GM23248 (cell line): ENCODE data around the gene SYNDIG1. TPM values are rescaled to one million over a fixed set of nuclear protein-coding genes. Genes with fewer than 3 reads are reported as not detected.

Experiments used
- DNase-seq: peaks from one replicate; pipeline ENCODE4 v3.0.0-alpha.2; 2015
- H2AFZ ChIP-seq: fragments of 200-600 bp; sonication (generic); 2 replicates; pipeline ENCODE4 v1.6.1; 2016; ENCODE audit warnings: antibody characterized with exemption
- H3F3A ChIP-seq: fragments of 200-600 bp; sonication (generic); 2 replicates; pipeline ENCODE4 v1.6.1; 2016; ENCODE audit warnings: mild to moderate bottlenecking, antibody characterized with exemption, mixed run types; ENCODE audit not compliant: insufficient read depth
- H3K27ac ChIP-seq: fragments of 200-600 bp; sonication (generic); 2 replicates; pipeline ENCODE4 v1.5.1; 2016; ENCODE audit warnings: mild to moderate bottlenecking
- H3K27me3 ChIP-seq: fragments of 200-600 bp; sonication (generic); replicated peaks from 2 replicates; pipeline ENCODE4 v1.6.1; 2016; ENCODE audit warnings: mild to moderate bottlenecking; ENCODE audit not compliant: insufficient read depth
- H3K36me3 ChIP-seq: fragments of 200-600 bp; sonication (generic); 2 replicates; pipeline ENCODE4 v1.6.1; 2016; ENCODE audit warnings: low read depth, mild to moderate bottlenecking
- H3K4me1 ChIP-seq: fragments of 200-600 bp; sonication (generic); 2 replicates; pipeline ENCODE4 v1.6.1; 2016; ENCODE audit warnings: mild to moderate bottlenecking; ENCODE audit not compliant: insufficient read depth
- H3K4me2 ChIP-seq: fragments of 200-600 bp; sonication (generic); one replicate; pipeline ENCODE4 v1.6.1; 2016; ENCODE audit warnings: mild to moderate bottlenecking; ENCODE audit not compliant: unreplicated experiment
- H3K4me3 ChIP-seq: fragments of 200-600 bp; sonication (generic); 2 replicates; pipeline ENCODE4 v1.5.1; 2016; ENCODE audit warnings: mild to moderate bottlenecking
- H3K79me2 ChIP-seq: fragments of 200-600 bp; sonication (generic); 2 replicates; pipeline ENCODE4 v1.6.1; 2016; ENCODE audit warnings: mild to moderate bottlenecking; ENCODE audit not compliant: insufficient read depth
- H3K9ac ChIP-seq: fragments of 200-600 bp; sonication (generic); 2 replicates; pipeline ENCODE4 v1.6.1; 2016; ENCODE audit warnings: mild to moderate bottlenecking
- H3K9me2 ChIP-seq: fragments of 200-600 bp; sonication (generic); 2 replicates; pipeline ENCODE4 v1.6.1; 2016; ENCODE audit warnings: mixed run types, mild to moderate bottlenecking, moderate library complexity; ENCODE audit not compliant: insufficient read depth
- H3K9me3 ChIP-seq: fragments of 200-600 bp; sonication (generic); one replicate; pipeline ENCODE4 v1.6.1; 2017; ENCODE audit warnings: low read depth
- H4K20me1 ChIP-seq: fragments of 200-600 bp; sonication (generic); 2 replicates; pipeline ENCODE4 v1.6.0; 2016; ENCODE audit not compliant: insufficient read depth
- EZH2 ChIP-seq: fragments of 200-600 bp; sonication (generic); IDR thresholded peaks from 2 replicates; pipeline ENCODE4 v1.6.1; 2018; ENCODE audit warnings: antibody characterized with exemption, mild to moderate bottlenecking; ENCODE audit not compliant: insufficient read depth, poor library complexity, severe bottlenecking
- EZH2phosphoT487 ChIP-seq: fragments of 200-600 bp; sonication (generic); IDR thresholded peaks from 2 replicates; pipeline ENCODE4 v1.6.1; 2018; ENCODE audit warnings: antibody characterized with exemption, moderate library complexity, mild to moderate bottlenecking, low read depth; ENCODE audit not compliant: insufficient read depth
- WGBS, 2 experiments: methylation state at CpG; one replicate each; pipeline ENCODE4 v1.1.6; 2015 to 2017; ENCODE audit warnings: low lambda C conversion rate in 2 of 2, low coverage in 1 of 2; ENCODE audit errors: missing lambda C conversion rate in 2 of 2; 5-methylcytosine and 5-hydroxymethylcytosine counted together
- in situ Hi-C: fragments of 300-500 bp; cut with MboI; formaldehyde crosslinking; loops from 2 replicates; pipeline ENCODE4 v1.15.0; 2020
- polyA plus RNA-seq: library from polyadenylated mRNA; unstranded; fragments of >200 nt; fragmentation: Nextera tagmentation; extraction: Ambion mirVana; gene quantifications from 2 replicates; pipeline ENCODE4 v1.2.1, GENCODE V29; 2016
- total RNA-seq: library from RNA; depleted of rRNA; stranded (reverse); fragments of >200 nt; shearing (Covaris generic); gene quantifications from 2 replicates; pipeline ENCODE4 v1.2.3, GENCODE V29; 2014

SYNDIG1 gene
- total and polyA plus RNA-seq, 2 experiments from 2014 or later = 1.6 to 2.6 TPM

- H3K4me2 ChIP-seq = no peak overlapping the region
- in situ Hi-C loops = no loop called here
- H4K20me1 ChIP-seq = no peaks in the 10 kb centered on the region
- H3K36me3 ChIP-seq = no peaks in the 10 kb centered on the region
- no peak overlapping the region for H2AFZ ChIP-seq
- DNase-seq = no peak
- WGBS, 2 experiments = 0 to 5% methylated on average over 2 of the region's 2 CpGs
- H3K27ac ChIP-seq = no peak overlapping the region
- H3K79me2 ChIP-seq = no peaks in the 10 kb centered on the region
- TF ChIP-seq EZH2 (no peak), EZH2phosphoT487 (no peak)
- no peak overlapping the region for H3K9ac ChIP-seq
- no peaks in the 10 kb centered on the region for H3K9me3 ChIP-seq
- peaks cover 57% of the 10 kb centered on the region for H3K27me3 ChIP-seq
- no peaks in the 10 kb centered on the region for H3F3A ChIP-seq
- no peak overlapping the region for H3K4me3 ChIP-seq
- H3K9me2 ChIP-seq = no peaks in the 10 kb centered on the region
- H3K4me1 ChIP-seq = no peaks in the 10 kb centered on the region
Observed at GRCh38 chr20:24458436-24458835, 11.0 kb upstream of the SYNDIG1 start.

GRCh38 chr20:24459733-24460132, 9.7 kb upstream of the SYNDIG1 start:
- H3K4me1 ChIP-seq = no peaks in the 10 kb centered on the region
- peaks cover 56% of the 10 kb centered on the region for H3K27me3 ChIP-seq
- H3K9me3 ChIP-seq = no peaks in the 10 kb centered on the region
- H2AFZ ChIP-seq = no peak overlapping the region
- H3K27ac ChIP-seq = no peak overlapping the region
- DNase-seq = no peak
- H3K4me2 ChIP-seq = no peak overlapping the region
- H3K9me2 ChIP-seq = no peaks in the 10 kb centered on the region
- WGBS, 2 experiments = 33% methylated on average over 2 of the region's 2 CpGs
- H4K20me1 ChIP-seq = no peaks in the 10 kb centered on the region
- TF ChIP-seq EZH2phosphoT487 = no peak
- no peaks in the 10 kb centered on the region for H3K79me2 ChIP-seq
- in situ Hi-C loops = no loop called here
- no peaks in the 10 kb centered on the region for H3F3A ChIP-seq
- no peaks in the 10 kb centered on the region for H3K36me3 ChIP-seq
- H3K4me3 ChIP-seq = no peak overlapping the region
- H3K9ac ChIP-seq = no peak overlapping the region

- H3K9me2 ChIP-seq = no peaks in the 10 kb centered on the region
- H3F3A ChIP-seq = no peaks in the 10 kb centered on the region
- H3K4me2 ChIP-seq = no peak overlapping the region
- 68 to 70% methylated on average over 7 of the region's 7 CpGs for WGBS, 2 experiments
- no peaks in the 10 kb centered on the region for H3K36me3 ChIP-seq
- H3K27ac ChIP-seq = no peak overlapping the region
- H3K9ac ChIP-seq = no peak overlapping the region
- peaks cover 48% of the 10 kb centered on the region for H3K27me3 ChIP-seq
- TF ChIP-seq EZH2phosphoT487 (no peak), EZH2 (no peak)
- H3K79me2 ChIP-seq = no peaks in the 10 kb centered on the region
- H4K20me1 ChIP-seq = no peaks in the 10 kb centered on the region
- no peaks in the 10 kb centered on the region for H3K9me3 ChIP-seq
- H3K4me1 ChIP-seq = no peaks in the 10 kb centered on the region
- in situ Hi-C loops = no loop called here
- DNase-seq = peak; percentile 13
- H3K4me3 ChIP-seq = no peak overlapping the region
- H2AFZ ChIP-seq = no peak overlapping the region
Observed at GRCh38 chr20:24460712-24461111, 8.7 kb upstream of the SYNDIG1 start.

GRCh38 chr20:24461848-24462247, 7.6 kb upstream of the SYNDIG1 start:
- 65 to 70% methylated on average over 3 of the region's 3 CpGs for WGBS, 2 experiments
- no peak for DNase-seq
- H3K4me1 ChIP-seq = no peaks in the 10 kb centered on the region

GRCh38 chr20:24462460-24463010, 6.9 kb upstream of the SYNDIG1 start:
- TF ChIP-seq EZH2phosphoT487 = no peak
- TF ChIP-seq EZH2 = no peak
- in situ Hi-C loops = no loop called here
- WGBS, 2 experiments = 28 to 29% methylated on average over 4 of the region's 4 CpGs

More at GRCh38 chr20:24461848-24462247, 7.6 kb upstream of the SYNDIG1 start:
- TF ChIP-seq EZH2 (no peak), EZH2phosphoT487 (no peak)
- no peak overlapping the region for H3K4me3 ChIP-seq
- H3K27ac ChIP-seq = no peak overlapping the region
- no peak overlapping the region for H2AFZ ChIP-seq
- no peaks in the 10 kb centered on the region for H3K79me2 ChIP-seq
- H3K9me2 ChIP-seq = no peaks in the 10 kb centered on the region
- H3F3A ChIP-seq = no peaks in the 10 kb centered on the region
- H4K20me1 ChIP-seq = no peaks in the 10 kb centered on the region
- no peak overlapping the region for H3K9ac ChIP-seq
- in situ Hi-C loops = no loop called here
- H3K27me3 ChIP-seq = peaks cover 39% of the 10 kb centered on the region
- H3K36me3 ChIP-seq = no peaks in the 10 kb centered on the region
- no peak overlapping the region for H3K4me2 ChIP-seq
- H3K9me3 ChIP-seq = no peaks in the 10 kb centered on the region

More at GRCh38 chr20:24462460-24463010, 6.9 kb upstream of the SYNDIG1 start:
- Histone ChIP-seq H3K9ac (no peak overlapping the region), H2AFZ (no peak overlapping the region), H3K79me2 (no peaks in the 10 kb centered on the region), H3K9me2 (no peaks in the 10 kb centered on the region), H3K27me3 (peaks cover 34% of the 10 kb centered on the region; the same call in 1 of the 2 replicates), H4K20me1 (no peaks in the 10 kb centered on the region), H3K4me3 (no peak overlapping the region), H3K4me2 (no peak overlapping the region), H3K9me3 (no peaks in the 10 kb centered on the region), H3K36me3 (no peaks in the 10 kb centered on the region), H3K27ac (no peak overlapping the region), H3K4me1 (no peaks in the 10 kb centered on the region), H3F3A (no peaks in the 10 kb centered on the region)
- DNase-seq = no peak
